ENCODE results near the gene KRTAP19-4. TPM values are rescaled to one million over a fixed set of nuclear protein-coding genes. Genes with fewer than 3 reads are reported as not detected.

Gene KRTAP19-4
- polyA plus RNA-seq (2012; ENCODE audit: insufficient read length, low read depth): not detected

DNA sequence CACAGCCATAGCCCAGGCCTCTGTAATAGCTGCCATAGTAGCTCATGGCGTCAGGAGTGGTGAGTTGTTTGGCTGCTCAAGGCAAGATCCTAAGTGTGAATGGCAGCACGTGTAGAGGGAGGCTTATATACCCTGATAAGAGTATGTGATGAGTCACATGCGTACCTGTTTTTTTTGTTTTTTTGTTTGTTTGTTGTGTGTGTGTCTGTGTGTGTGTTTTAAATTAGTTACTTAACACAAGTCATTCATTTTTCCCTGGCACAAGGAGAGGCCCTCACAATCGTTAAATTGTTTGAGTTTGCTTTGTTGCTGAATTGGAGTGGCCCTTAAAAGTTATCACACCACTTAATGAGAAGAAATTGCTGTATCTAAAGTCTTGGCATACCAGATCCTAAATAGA, at the start of gene KRTAP19-4:
Gene KRTAP19-4, minus strand, starts transcription at position 101 of the 400 bp plus-strand sequence. Its CDS starts 55 bp downstream, at position 46.
- TF ChIP-seq SIN3A (IDR thresholded peaks at IDR 0.05; ENCODE audit: borderline replicate concordance, insufficient read depth, low read length): no peak
- TF ChIP-seq REST (IDR thresholded peaks at IDR 0.05; ENCODE audit: insufficient read depth in 1 of 2, low read depth in 2 of 2, low read length in 2 of 2): no peak
- TF ChIP-seq FOXP2 (optimal IDR thresholded peaks at IDR 0.05; ENCODE audit: borderline replicate concordance, extremely low read depth, extremely low read length, insufficient read depth): no peak
- TF ChIP-seq POLR2AphosphoS5 (IDR thresholded peaks at IDR 0.05; ENCODE audit: low read depth, low read length): no peak
- no peak for TF ChIP-seq TAF1 (IDR thresholded peaks at IDR 0.05; ENCODE audit: borderline replicate concordance, insufficient read depth, low read length)

- TF ChIP-seq POLR2AphosphoS5 (IDR thresholded peaks at IDR 0.05; ENCODE audit: low read depth, low read length): no peak
- TF ChIP-seq TAF1 (IDR thresholded peaks at IDR 0.05; ENCODE audit: borderline replicate concordance, insufficient read depth, low read length): no peak
- no peak for TF ChIP-seq REST (IDR thresholded peaks at IDR 0.05; ENCODE audit: insufficient read depth in 1 of 2, low read depth in 2 of 2, low read length in 2 of 2)
- no peak for TF ChIP-seq SIN3A (IDR thresholded peaks at IDR 0.05; ENCODE audit: borderline replicate concordance, insufficient read depth, low read length)
- TF ChIP-seq FOXP2 (optimal IDR thresholded peaks at IDR 0.05; ENCODE audit: borderline replicate concordance, extremely low read depth, extremely low read length, insufficient read depth): no peak
Observed at GRCh38 chr21:30541764-30542163, 44.8 kb upstream of the KRTAP19-4 start, which contains the start of gene KRTAP19-6. KRTAP19-6 (minus strand) TSS chr21:30541864; CDS start chr21:30541833, 31 bp downstream.

- TF ChIP-seq POLR2AphosphoS5 (IDR thresholded peaks at IDR 0.05; ENCODE audit: low read depth, low read length) (no peak), FOXP2 (optimal IDR thresholded peaks at IDR 0.05; ENCODE audit: borderline replicate concordance, extremely low read depth, extremely low read length, insufficient read depth) (no peak), SIN3A (IDR thresholded peaks at IDR 0.05; ENCODE audit: borderline replicate concordance, insufficient read depth, low read length) (no peak), REST (IDR thresholded peaks at IDR 0.05; ENCODE audit: insufficient read depth in 1 of 2, low read depth in 2 of 2, low read length in 2 of 2) (no peak), TAF1 (IDR thresholded peaks at IDR 0.05; ENCODE audit: borderline replicate concordance, insufficient read depth, low read length) (no peak)
Observed at GRCh38 chr21:30518876-30519275, 21.9 kb upstream of the KRTAP19-4 start.

DNA sequence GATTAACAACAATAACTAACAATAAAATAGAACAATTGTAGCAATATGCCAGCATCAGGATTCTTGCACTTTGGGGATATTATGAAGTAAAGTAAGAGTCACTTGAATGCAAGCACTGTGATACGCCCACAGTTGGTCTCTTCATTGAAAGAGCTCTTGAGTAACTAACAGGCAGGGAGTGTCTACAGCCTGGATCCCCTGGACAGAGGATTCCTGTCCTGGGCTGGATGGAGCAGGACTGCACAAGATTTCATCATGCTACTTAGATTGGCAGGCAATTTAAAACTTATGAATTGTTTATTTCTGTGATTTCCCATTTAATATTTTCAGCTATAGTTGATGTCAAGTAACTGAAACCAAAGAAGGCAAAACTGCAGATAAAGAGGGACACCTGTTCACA, 18.7 kb upstream of the KRTAP19-4 start:
- TF ChIP-seq SIN3A (IDR thresholded peaks at IDR 0.05; ENCODE audit: borderline replicate concordance, insufficient read depth, low read length) (no peak), REST (IDR thresholded peaks at IDR 0.05; ENCODE audit: insufficient read depth in 1 of 2, low read depth in 2 of 2, low read length in 2 of 2) (no peak), TAF1 (IDR thresholded peaks at IDR 0.05; ENCODE audit: borderline replicate concordance, insufficient read depth, low read length) (no peak)

GRCh38 chr21:30502041-30502440, 5.1 kb upstream of the KRTAP19-4 start, which contains the start of gene KRTAP19-5:
KRTAP19-5 (minus strand) TSS chr21:30502141; CDS start chr21:30502090, 51 bp downstream.
- TF ChIP-seq TAF1 (IDR thresholded peaks at IDR 0.05; ENCODE audit: borderline replicate concordance, insufficient read depth, low read length) (no peak), REST (IDR thresholded peaks at IDR 0.05; ENCODE audit: insufficient read depth in 1 of 2, low read depth in 2 of 2, low read length in 2 of 2) (no peak), SIN3A (IDR thresholded peaks at IDR 0.05; ENCODE audit: borderline replicate concordance, insufficient read depth, low read length) (no peak), FOXP2 (optimal IDR thresholded peaks at IDR 0.05; ENCODE audit: borderline replicate concordance, extremely low read depth, extremely low read length, insufficient read depth) (no peak), POLR2AphosphoS5 (IDR thresholded peaks at IDR 0.05; ENCODE audit: low read depth, low read length) (no peak)
